Endothelial cell of umbilical vein (primary cell): ENCODE measurements around the gene KCNG1. TPM values are rescaled to one million over a fixed set of nuclear protein-coding genes. Genes with fewer than 3 reads are reported as not detected.

Experiments
- BruUV-seq: library from RNA; stranded (reverse); fragments of 400-500 nt; replicated peaks from 2 replicates; lab custom pipeline; 2021; lab: Mats Ljungman, UMichigan
- CTCF ChIA-PET: fragments of 300-600, 350-600 bp; sonication (Branson Sonifier 250); formaldehyde crosslinking; loops from one replicate; lab custom pipeline; 2021; ENCODE audit warnings: antibody characterized with exemption, inconsistent platforms; lab: Charles Lee
- POLR2A ChIA-PET: fragments of 300-600, 350-600 bp; sonication (Branson Sonifier 250); formaldehyde crosslinking; loops from one replicate; lab custom pipeline; 2021; ENCODE audit warnings: antibody characterized with exemption, inconsistent platforms; lab: Charles Lee
- DNase-seq: peaks from one replicate; pipeline ENCODE4 v3.0.0-alpha.2; 2011; ENCODE audit warnings: low read depth, low spot score
- FAIRE-seq: peaks from 2 replicates; lab custom pipeline; 2011; peaks lifted over from hg19 to GRCh38; lab: Jason Lieb, UNC
- H2AFZ ChIP-seq: 2 replicates; pipeline ENCODE4 v1.6.0; 2012; ENCODE audit warnings: low read depth, low read length, control low read depth, inconsistent platforms
- H3K27ac ChIP-seq: 2 replicates; pipeline ENCODE4 v1.5.1; 2011; ENCODE audit warnings: low read depth, mild to moderate bottlenecking, control low read depth, low read length, moderate library complexity; ENCODE audit not compliant: insufficient read depth
- H3K27me3 ChIP-seq, 2 experiments: 2 replicates each; pipeline versions ENCODE4 v1.6.0 to v1.6.1; 2011; ENCODE audit warnings: low read length in 2 of 2, mixed read lengths in 1 of 2; ENCODE audit not compliant: control insufficient read depth in 2 of 2, insufficient read depth in 2 of 2
- H3K36me3 ChIP-seq, 2 experiments: 2 replicates in 1 of 2; 3 replicates in 1 of 2; pipeline ENCODE4 v1.5.1; 2011; ENCODE audit warnings: low read length in 2 of 2, mild to moderate bottlenecking in 1 of 2, moderate library complexity in 1 of 2; ENCODE audit not compliant: control insufficient read depth in 2 of 2, insufficient read depth in 2 of 2; ENCODE audit errors: extremely low read depth in 1 of 2
- H3K4me1 ChIP-seq: 3 replicates; pipeline ENCODE4 v1.5.1; 2011; ENCODE audit warnings: mild to moderate bottlenecking, low read length; ENCODE audit not compliant: control insufficient read depth, insufficient read depth; ENCODE audit errors: extremely low read depth
- H3K4me2 ChIP-seq: 2 replicates; pipeline ENCODE4 v1.6.1; 2011; ENCODE audit warnings: low read length, control low read depth, mixed read lengths; ENCODE audit not compliant: insufficient read depth
- H3K4me3 ChIP-seq, 3 experiments: fragments of 200-600 bp in 1 of 3; sonication (generic), shearing (Covaris generic) in 1 of 3; replicated peaks in 1 of 3; 2 replicates each; pipeline ENCODE4 v1.5.1; 2011 to 2016; ENCODE audit warnings: control low read depth in 3 of 3, low read length in 3 of 3, mild to moderate bottlenecking in 2 of 3, inconsistent platforms in 1 of 3, low read depth in 1 of 3, moderate library complexity in 1 of 3; ENCODE audit not compliant: insufficient read depth in 1 of 3
- H3K79me2 ChIP-seq: 2 replicates; pipeline ENCODE4 v1.6.0; 2012; ENCODE audit warnings: low read length, inconsistent platforms; ENCODE audit not compliant: control insufficient read depth, insufficient read depth
- H3K9ac ChIP-seq: replicated peaks from 2 replicates; pipeline ENCODE3; 2011; ENCODE audit warnings: low read length, control low read depth; ENCODE audit not compliant: insufficient read depth; ENCODE audit errors: extremely low read depth
- H3K9me1 ChIP-seq: replicated peaks from 3 replicates; pipeline ENCODE4 v1.6.0; 2011; ENCODE audit warnings: mild to moderate bottlenecking, low read length; ENCODE audit not compliant: control insufficient read depth, insufficient read depth; ENCODE audit errors: extremely low read depth
- H3K9me3 ChIP-seq: replicated peaks from 2 replicates; pipeline ENCODE4 v1.5.1; 2012; ENCODE audit warnings: low read length, inconsistent platforms; ENCODE audit not compliant: control insufficient read depth, insufficient read depth
- H4K20me1 ChIP-seq: replicated peaks from 2 replicates; pipeline ENCODE3; 2011; ENCODE audit warnings: mild to moderate bottlenecking, low read length; ENCODE audit not compliant: control insufficient read depth, insufficient read depth; ENCODE audit errors: extremely low read depth
- CTCF ChIP-seq, 2 donors: IDR thresholded peaks; 1 replicate in 1 of 2; 2 replicates in 1 of 2; pipeline ENCODE4 v1.5.1; 2011; ENCODE audit warnings: low read length in 2 of 2, mild to moderate bottlenecking in 2 of 2, moderate library complexity in 2 of 2, control low read depth in 1 of 2, inconsistent platforms in 1 of 2, low read depth in 1 of 2; ENCODE audit not compliant: insufficient read depth in 1 of 2; ENCODE audit errors: extremely low read depth in 1 of 2
- EZH2 ChIP-seq: IDR thresholded peaks from 2 replicates; pipeline ENCODE4 v1.6.1; 2012; ENCODE audit warnings: borderline replicate concordance, low read depth, mild to moderate bottlenecking, moderate library complexity, low read length, inconsistent platforms; ENCODE audit not compliant: severe bottlenecking
- JUN ChIP-seq: IDR thresholded peaks from 2 replicates; pipeline ENCODE4 v1.6.1; 2011; ENCODE audit warnings: borderline replicate concordance, low read depth; ENCODE audit not compliant: insufficient read length, insufficient read depth
- MYC ChIP-seq: IDR thresholded peaks from one replicate; pipeline ENCODE4 v1.6.1; 2011; ENCODE audit warnings: mild to moderate bottlenecking, low read depth, low read length
- dilution Hi-C: fragments of 300-500 bp; cut with MboI; formaldehyde crosslinking; loops from one replicate; pipeline ENCODE4 v1.15.0; 2019; ENCODE audit warnings: low sequenced_read_pairs; ENCODE audit not compliant: extremely low pct_ligation_motif_present
- intact Hi-C: fragments of 100-400 bp; cut with micrococcal nuclease; formaldehyde crosslinking; loops from one replicate; pipeline ENCODE4 v1.10.0; 2022
- polyA plus RNA-seq, 4 experiments: library from polyadenylated mRNA; depleted of rRNA in 3 of 4; stranded (reverse) in 3 of 4; unstranded in 1 of 4; fragments of >200 nt; gene quantifications; 2 replicates each; pipeline versions ENCODE4 v1.2.1 to v1.2.3, GENCODE V29; 2011 to 2012; ENCODE audit warnings: missing spikeins in 1 of 4
- total RNA-seq: library from RNA; stranded (reverse); gene quantifications from 2 replicates; pipeline ENCODE4 v1.2.3, GENCODE V29; 2021
- TF ChIP-seq, protein P1 (sequence below): IDR thresholded peaks from 2 replicates; pipeline ENCODE4 v1.6.1; 2011; ENCODE audit not compliant: insufficient read depth, insufficient read length

The KCNG1 gene
- total and polyA plus RNA-seq, 2 donors (not counting 3 experiments of a cell fraction or from before 2014, with no cell fraction given) = 0.22 to 1.1 TPM

DNA sequence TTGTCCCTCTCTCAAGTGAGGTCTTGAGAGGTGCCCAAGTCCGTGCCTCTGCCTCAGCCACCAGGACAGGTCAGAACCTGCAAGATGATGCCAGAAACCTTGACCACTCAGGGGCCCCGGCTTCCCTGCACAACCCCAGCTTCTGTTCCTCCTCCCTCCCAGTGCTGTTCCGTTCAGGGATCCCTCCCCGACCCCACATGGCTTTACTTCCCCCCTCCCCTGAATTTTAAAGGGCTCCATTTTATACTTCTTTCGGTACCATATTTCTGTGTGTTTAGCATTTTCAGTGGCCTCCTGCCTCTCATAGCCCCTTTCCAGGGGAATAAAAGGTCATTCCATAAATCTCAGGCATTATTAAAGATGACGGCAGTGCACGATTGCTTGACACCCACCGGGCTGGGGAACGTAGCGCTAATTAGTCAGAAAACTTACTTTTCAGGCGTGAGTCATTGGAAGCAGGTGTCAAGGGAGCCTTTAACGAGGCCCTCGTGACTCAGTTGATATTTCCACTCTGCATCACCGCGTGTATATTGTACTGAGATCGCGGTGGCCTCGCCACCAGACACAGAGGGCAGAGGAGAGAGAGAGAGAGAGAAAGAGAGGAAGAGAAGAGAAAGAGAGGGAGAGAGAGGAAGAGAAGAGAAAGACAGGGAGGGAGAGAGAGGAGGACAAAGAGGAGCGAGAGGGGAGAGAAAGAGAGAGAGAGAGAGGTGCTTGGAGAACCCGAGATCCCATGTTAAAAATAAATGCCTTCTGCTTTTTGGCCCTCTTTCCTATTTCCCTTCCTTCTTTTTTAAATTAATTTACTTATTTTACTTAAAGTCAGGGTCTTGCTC lies 21.3 kb downstream of the KCNG1 start:
- no peaks in the 10 kb centered on the region for H3K79me2 ChIP-seq

More for the DNA sequence above, 21.3 kb downstream of the KCNG1 start:
- Histone ChIP-seq H3K4me1 (no peaks in the 10 kb centered on the region), H3K27me3 (peaks cover 6% of the 10 kb centered on the region in 2 experiments), H3K4me2 (no peak overlapping the region), H3K4me3 (no peak overlapping the region), H3K9me3 (no peaks in the 10 kb centered on the region), H3K36me3 (no peaks in the 10 kb centered on the region), H3K27ac (no peak overlapping the region), H3K9me1 (no peaks in the 10 kb centered on the region), H4K20me1 (no peaks in the 10 kb centered on the region), H3K9ac (no peak overlapping the region), H2AFZ (no peak overlapping the region)
- intact Hi-C loops = no loop called here
- no peak for DNase-seq
- POLR2A ChIA-PET = no interaction called here
- TF ChIP-seq MYC = no peak
- TF ChIP-seq CTCF (IDR thresholded peaks at IDR 0.05; ENCODE audit: extremely low read depth in 1 of 2, insufficient read depth in 1 of 2, low read depth in 1 of 2, low read length in 2 of 2) = no peak
- TF ChIP-seq JUN = no peak
- no peak for TF ChIP-seq EZH2
- TF ChIP-seq, protein P1, sequence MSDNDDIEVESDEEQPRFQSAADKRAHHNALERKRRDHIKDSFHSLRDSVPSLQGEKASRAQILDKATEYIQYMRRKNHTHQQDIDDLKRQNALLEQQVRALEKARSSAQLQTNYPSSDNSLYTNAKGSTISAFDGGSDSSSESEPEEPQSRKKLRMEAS = no peak
- CTCF ChIA-PET = interaction anchor here (0.9 to 2.1 kb wide), 5 partner anchors 9 to 20 kb away, joined by 3 to 11 read pairs (median 3); no protein-coding TSS in a partner anchor
- no TSS peak for BruUV-seq
- no peak for FAIRE-seq
- dilution Hi-C loops = no loop called here
